H54 (cell line): ENCODE measurements around the gene TSFM.

Source experiments
- DNase-seq: peaks from one replicate; pipeline ENCODE4 v3.0.0; 2011; ENCODE audit warnings: low spot score, mixed read lengths; ENCODE audit not compliant: insufficient read length
- FAIRE-seq: peaks from 3 replicates; lab custom pipeline; 2011; peaks lifted over from hg19 to GRCh38; lab: Jason Lieb, UNC
- POLR2A ChIP-seq: IDR thresholded peaks from 2 replicates; pipeline ENCODE4 v1.6.1; 2011; ENCODE audit warnings: low read depth, mild to moderate bottlenecking, low read length

Gene TSFM

GRCh38 chr12:57754411-57755193 is 28.0 kb upstream of the TSFM start, which contains the start of gene MARCHF9:
Gene MARCHF9, plus strand, starts transcription at chr12:57755103. Its CDS starts 426 bp downstream, at chr12:57755529.
- DNase-seq = peak; percentile 83
- FAIRE-seq = no peak
- no peak for TF ChIP-seq POLR2A

- DNase-seq (no peak), FAIRE-seq (no peak)
- no peak for TF ChIP-seq POLR2A
These were observed 27.5 kb upstream of the TSFM start for GRCh38 chr12:57755194-57755453.

- DNase-seq (no peak), FAIRE-seq (no peak)
- no peak for TF ChIP-seq POLR2A
These were observed 26.9 kb upstream of the TSFM start for GRCh38 chr12:57755454-57756372.

- TF ChIP-seq POLR2A = no peak
- DNase-seq (no peak), FAIRE-seq (no peak)
These were observed 25.9 kb upstream of the TSFM start for GRCh38 chr12:57756406-57757341.

- TF ChIP-seq POLR2A = no peak
- FAIRE-seq (no peak), DNase-seq (no peak)
These were observed 24.8 kb upstream of the TSFM start for GRCh38 chr12:57757771-57758170.

- FAIRE-seq (no peak), DNase-seq (no peak)
- TF ChIP-seq POLR2A = no peak
These were observed 23.8 kb upstream of the TSFM start for GRCh38 chr12:57758552-57759359.

GRCh38 chr12:57759360-57759980 is 23.1 kb upstream of the TSFM start:
- DNase-seq = no peak
- TF ChIP-seq POLR2A = no peak
- no peak for FAIRE-seq

- TF ChIP-seq POLR2A = no peak
- FAIRE-seq (no peak), DNase-seq (no peak)
These were observed 22.1 kb upstream of the TSFM start for GRCh38 chr12:57760347-57760982.

- no peak for FAIRE-seq
- DNase-seq = no peak
- TF ChIP-seq POLR2A = no peak
These were observed 21.1 kb upstream of the TSFM start for GRCh38 chr12:57761391-57761998.

GRCh38 chr12:57762463-57762862 is 20.1 kb upstream of the TSFM start:
- FAIRE-seq (no peak), DNase-seq (no peak)
- TF ChIP-seq POLR2A = no peak

GRCh38 chr12:57763881-57764661 is 18.5 kb upstream of the TSFM start:
- DNase-seq (no peak), FAIRE-seq (no peak)
- TF ChIP-seq POLR2A = no peak
